GM21526 (cell line): ENCODE measurements around the gene RAB21.
"Not testable (repeated sequence)": the region's sequence is repeated elsewhere in the genome, so short reads cannot be mapped to it uniquely, and the experiment has no call there.

Source experiments
- ATAC-seq: cut with Tn5 transposase; IDR thresholded peaks from one replicate; pipeline ENCODE4 v1.9.1; 2021; ENCODE audit warnings: moderate library complexity; ENCODE audit not compliant: unreplicated experiment, low FRiP score

RAB21 gene

DNA sequence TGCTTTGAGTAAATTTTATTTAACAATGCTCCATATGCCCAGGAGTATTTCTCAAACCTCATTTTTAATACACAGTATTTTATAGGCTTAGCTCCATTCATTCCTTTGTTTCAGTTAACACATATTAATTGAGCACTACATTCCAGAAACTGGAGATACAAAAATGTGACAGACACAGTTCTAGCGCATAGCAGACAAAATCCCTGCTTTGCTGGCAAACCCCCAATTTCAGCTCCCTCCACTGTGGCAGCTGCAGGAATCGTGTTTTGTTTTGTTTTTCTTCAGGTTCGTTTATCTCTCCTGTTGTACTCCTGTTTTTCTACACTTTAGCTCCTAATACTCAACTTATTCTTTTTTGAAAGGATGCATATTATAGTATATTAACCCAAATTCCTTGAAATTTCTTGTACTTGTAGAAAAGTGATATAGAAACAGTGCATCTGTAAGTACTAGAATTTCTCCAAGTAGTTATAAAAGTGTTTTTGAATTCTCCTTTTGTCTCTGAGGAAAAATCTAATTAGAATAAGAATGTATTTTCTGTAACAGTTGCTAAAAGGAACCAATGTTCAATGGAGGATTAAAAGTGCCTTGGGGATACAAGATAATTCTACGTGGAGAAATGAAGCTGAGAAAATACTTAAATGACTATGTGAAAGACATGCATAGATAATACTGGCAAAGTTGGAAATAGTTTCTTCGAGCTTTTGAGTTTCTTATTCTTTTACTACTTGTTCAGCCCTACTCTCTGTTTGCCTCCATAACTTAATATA is 6.4 kb upstream of the RAB21 start:
- ATAC-seq = no peak

DNA sequence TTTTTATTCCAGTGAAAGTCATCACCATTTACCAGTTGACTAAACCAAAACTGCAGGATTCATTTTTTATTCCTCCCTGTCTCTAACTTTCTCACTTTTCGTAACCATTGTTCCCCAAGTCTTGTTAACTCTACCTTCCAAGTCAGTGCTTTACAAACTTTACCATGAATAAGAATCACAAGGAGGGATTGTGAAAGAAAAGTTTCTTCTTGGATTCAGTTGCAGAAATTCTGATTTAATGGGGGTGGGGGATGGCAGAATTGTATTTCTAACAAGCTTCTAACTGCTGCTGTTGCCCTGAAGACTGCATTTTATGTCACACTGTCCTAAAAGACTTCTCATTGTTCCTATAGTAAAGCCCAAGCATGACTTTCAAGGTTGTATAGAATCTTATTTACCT is 5.0 kb upstream of the RAB21 start:
- no peak for ATAC-seq

DNA sequence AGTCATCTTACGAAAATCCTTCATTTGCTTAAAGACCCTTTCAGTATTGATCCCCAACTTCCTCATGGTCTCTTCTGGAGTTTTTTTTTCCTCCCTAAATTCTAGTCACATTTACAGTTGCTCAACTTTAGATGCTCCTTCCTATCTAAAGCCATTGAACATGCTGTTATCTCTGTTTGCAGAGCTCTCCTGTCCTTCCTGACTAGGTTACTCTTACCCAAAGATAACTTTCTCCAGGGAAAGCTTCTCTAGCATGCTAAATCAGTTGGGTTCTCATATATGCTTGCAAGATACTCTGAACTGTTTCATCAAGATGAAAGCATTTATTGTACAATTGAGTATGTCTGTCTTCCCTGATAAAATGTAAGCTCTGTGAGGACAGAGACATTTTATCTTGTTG is 1.8 kb upstream of the RAB21 start:
- ATAC-seq = no peak

DNA sequence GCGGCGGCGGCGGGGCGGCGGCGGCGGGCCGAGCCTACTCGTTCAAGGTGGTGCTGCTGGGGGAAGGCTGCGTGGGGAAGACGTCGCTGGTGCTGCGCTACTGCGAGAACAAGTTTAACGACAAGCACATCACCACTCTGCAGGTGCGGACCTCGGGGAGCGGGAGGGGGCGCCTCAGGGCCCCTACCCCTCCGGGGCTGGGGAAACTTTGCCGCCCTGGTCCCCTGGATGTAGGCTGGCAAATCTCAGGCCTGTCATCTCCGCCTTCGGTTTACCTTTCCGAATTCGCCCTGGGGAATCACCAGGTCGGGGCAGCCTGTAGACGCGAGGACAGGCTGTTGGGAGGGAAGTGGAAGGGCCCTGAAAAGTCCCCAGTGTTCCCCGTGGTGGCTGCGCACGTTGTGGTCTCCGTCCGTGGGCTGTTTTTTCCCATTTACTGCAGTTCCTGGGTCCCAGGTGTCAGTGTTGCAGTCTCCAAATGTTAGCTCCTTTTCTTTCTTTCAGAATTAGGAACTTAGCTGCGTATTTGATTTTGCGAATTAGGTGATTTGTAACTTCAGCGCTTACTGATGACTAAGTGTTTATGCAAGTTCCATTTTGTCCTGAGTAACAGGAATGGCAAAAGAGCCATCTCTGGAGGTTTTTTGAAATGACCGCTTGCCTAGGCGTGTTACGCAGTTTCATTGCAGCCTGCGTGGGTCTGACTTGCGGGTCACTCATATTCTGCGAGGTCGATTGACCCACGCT is 656 bp downstream of the RAB21 start:
- peak; percentile 38 for ATAC-seq

DNA sequence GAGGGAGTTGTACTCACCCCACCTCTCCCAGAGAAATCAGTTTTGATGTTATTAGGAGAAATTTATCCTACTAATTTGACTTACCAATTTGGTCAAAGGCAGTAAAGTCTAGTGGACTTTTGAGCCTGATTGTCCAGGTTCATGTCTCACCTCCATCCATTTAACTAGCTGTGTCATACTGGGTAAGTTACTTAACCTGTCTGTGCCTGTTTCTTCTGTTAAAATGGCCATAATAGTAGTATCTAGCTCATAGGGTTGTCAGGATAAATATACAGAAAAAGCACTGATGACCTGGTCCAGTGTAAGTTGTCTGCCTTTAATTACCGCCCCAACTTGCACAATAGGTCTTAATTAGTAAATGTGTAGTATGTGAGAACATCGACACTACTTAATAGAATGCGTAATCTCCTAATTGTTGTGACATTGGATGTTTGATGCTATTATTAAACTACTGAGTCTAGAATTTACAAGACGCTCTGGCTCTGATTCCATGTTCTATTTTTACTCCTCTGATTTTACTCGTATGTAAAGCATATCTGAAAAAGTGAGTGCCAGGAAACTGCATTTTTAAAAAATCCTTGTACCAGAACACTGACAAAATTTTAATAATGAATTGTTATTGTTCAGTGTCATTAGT is 1.5 kb downstream of the RAB21 start:
- ATAC-seq = no peak

DNA sequence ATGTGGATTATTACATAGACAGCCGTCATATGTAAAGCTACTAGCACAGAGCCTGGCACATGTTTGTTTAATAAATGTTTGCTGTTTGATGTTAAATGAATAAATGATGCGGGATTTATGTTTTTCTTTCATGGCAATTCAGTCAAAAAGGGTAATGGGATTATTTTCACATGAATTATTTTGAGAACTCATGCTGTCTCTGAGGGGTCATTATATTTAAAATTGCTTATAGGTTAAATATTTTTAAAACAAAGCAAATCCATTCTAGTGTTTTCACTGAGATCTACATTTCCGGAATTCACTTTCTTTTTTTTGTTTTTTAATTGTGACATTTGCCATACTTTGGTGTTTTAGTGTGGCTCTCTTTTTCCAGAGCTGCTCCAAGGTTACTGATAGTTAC is 5.3 kb downstream of the RAB21 start:
- ATAC-seq = no peak

DNA sequence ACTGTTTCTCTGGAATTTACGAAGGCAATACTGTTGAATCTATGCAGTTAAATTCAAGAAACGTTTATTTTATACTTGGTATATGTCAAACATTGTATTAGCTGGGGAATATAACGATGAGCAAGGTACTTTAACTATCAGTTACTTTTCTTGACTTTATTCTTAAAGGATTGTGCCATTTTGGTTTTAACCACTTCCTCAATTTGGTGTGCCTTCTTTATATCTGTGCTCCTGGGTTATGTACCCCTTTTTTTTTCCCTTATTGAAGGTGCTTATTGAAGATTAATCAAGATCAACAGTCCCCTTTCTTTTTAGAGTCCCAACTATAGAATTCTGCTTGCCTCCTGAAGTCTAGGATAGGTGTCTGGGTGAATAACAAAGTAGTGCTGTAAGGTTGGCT is 5.8 kb downstream of the RAB21 start:
- no peak for ATAC-seq

DNA sequence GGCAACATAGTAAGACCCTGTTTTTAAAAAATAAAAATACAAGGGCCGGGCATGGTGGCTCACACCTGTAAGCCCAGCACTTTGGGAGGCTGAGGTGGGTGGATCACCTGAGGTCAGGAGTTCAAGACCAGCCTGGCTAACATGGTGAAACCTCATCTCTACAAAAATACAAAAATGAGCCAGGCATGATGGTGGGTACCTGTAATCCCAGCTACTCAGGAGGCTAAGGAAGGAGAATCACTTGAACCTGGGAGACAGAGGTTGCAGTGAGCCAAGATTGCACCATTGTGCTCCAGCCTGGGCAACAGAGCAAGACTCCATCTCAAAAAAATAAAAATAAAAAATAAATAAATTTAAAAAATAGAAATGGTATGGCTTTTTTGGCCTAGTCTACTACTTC is 6.7 kb downstream of the RAB21 start:
- not testable (repeated sequence) for ATAC-seq

DNA sequence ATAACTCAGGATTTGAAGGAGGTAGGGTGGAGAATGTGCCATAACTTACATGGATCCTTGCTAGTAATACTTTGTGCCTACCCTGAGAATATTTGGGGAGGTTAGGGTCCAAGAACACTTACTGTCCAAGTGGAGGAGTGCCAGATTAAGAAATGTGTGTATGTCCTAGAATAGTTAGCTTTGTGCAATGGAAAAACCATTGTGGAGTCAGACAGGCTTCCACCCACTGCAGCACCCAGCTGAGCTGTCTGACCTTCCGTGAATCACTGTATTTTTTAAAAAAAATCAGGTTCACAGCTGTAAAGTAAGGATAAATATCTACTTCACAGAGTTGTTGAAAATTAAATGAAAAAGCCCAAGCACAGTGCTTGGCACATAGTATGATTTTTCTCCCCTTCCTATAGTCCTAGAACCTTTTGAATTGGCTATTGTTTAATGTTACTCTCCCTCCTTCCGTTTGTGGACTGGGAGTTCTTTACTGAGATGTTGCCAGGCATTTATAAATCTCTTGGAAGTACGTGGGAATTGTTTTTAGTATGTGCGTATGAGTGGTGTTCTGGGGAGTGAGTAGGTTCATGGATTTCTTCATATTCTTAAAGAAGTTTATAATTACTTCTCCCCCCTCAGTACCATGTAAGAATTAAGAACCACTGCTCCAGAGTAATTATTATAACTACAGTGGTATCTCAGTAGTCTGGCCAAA is 9.2 kb downstream of the RAB21 start:
- no peak for ATAC-seq

DNA sequence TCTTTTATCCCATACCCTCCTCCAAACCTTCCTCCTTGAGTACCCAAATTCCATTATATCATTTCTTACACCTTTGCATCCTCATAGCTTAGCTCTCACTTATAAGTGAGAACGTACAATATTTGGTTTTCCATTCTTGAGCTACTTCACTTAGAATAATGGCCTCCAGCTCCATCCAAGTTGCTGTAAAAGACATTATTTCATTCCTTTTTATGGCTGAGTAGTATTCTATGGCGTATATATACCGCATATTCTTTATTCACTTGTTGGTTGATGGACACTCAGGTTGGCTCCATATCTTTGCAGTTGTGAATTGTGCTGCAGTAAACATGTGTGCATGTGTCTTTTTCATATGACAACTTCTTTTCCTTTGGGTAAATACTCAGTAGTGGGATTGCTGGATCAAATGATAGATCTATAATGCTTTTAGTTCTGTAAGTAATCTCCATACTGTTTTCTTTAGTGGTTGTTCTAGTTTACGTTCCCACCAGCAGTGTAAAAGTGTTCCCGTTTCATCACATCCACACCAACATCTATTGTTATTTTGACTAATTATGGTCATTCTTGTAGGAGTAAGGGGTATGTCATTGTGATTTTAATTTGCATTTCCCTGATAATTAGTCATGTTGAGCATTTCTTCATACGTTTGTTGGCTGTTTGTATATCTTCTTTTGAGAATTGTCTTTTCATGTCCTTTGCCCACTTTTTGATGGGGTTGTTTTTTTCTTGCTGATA is 10.1 kb downstream of the RAB21 start:
- no peak for ATAC-seq

DNA sequence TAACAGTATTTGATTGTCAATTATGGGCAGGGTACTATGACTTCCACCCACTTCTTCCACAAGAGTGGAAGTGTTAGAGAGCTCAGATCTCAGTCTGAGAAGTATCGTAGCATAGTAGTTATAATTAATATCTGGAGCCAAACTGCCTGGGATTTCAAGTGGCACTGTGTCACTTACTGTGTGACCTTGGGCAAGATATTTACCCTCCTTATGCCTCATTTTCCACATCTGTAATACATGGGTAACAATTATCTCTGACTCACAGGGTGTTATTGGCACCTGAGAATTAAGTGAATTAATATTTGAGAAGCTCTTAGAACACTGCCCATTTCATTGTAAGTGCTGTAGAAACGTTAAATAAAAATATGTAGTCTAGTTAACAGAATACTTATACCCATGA is 11.5 kb downstream of the RAB21 start:
- ATAC-seq = no peak

DNA sequence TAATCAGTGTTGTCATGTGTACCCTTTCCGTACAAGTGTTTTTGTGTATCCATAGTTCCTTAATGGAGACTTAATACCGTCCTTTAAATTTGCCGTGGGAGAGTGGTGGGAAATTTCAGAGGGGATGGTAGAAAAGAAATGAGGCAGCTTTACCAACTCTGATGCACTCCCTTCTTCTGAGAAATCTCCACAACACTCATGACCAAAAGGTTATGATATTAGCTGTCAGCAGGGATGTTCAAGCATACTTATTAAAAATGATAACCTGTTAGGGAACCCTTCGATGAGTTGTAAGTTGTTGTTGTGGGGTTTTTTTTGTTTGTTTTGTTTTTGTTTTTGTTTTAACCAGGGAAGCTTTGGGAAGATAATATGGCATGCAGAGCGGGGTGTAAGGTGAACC is 12.5 kb downstream of the RAB21 start:
- no peak for ATAC-seq

DNA sequence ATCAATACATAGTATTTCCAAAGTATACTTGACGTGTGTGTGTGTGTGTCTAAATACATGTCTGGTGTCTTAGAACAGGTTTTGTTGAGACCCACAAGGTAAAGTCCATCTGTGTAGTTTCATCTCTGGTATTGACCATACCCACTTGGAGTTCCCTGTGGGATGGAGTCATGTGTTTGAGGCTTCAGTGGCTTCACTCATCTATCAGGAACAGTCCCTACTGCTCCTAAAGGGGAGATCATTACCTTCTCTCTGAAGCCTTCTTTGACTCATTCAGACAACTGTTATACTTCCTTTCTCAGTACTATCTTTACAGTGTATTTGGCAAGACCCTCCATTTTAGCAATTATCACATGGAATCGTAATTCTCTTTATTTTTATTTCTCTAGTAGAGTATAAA is 14.2 kb downstream of the RAB21 start:
- no peak for ATAC-seq

DNA sequence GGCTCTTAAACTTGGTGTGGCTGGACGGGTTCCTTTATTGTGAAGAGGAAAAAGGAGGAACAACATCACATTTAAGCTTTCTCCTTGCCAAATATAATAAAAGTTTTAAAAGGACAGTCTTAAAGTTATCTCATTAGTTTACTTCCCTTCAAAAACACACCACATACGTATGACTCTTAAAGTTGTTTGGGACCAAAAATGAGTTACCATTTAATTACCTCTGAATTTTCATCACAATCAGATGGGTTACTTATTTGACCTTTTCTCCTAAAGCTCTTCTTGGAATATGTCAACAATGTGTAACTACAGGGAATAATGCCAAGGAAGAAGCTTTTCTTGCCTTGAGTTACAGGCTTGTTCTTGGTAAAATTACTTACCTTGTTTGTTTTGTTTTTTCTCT is 16.4 kb downstream of the RAB21 start:
- no peak for ATAC-seq

DNA sequence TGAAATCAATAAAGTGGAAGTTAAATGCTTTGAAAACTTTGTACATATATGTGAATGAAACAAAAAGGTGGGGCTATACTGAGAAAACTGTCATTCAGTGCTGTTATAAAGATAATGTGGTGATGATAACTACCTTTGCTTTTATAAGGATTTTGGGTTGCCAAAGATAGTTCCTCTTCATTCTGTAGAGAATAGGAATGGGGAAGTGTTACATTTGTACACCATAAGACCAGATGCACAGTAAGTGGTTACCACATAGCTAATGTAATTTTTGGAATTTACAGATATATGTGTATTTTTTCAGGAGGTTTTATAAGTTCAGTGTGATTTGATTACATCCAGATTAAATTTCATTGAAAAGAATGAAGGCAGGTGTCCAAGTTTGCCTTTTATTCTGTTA is 18.1 kb downstream of the RAB21 start:
- ATAC-seq = no peak

DNA sequence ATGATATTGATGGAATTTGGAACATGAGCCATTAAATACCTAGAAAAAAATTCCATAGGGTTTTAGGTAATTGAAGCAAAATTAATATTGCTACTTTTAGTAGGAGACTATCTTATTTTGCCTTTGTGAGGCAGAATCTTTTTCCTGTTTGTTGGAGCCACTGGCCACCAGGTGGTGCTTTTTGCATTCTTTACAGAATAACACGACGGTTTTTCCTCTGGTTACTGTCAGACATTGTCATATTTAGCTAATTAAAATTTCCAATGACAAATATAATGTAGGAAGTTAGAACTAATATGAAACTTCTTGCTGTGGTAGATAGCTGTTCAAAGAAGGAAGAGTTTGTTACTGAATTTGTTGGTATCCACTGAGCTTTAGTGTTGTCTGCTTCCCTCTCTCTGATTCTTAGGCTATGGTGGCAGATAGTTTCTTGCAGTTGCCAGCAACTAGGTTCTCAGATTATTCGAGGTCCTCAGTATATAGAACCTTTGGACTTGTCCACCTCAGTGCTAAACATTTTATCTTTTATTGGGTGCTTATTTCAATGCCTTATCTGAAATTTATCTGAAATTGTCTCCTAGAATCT is 25.7 kb downstream of the RAB21 start:
- ATAC-seq = peak; percentile 71

DNA sequence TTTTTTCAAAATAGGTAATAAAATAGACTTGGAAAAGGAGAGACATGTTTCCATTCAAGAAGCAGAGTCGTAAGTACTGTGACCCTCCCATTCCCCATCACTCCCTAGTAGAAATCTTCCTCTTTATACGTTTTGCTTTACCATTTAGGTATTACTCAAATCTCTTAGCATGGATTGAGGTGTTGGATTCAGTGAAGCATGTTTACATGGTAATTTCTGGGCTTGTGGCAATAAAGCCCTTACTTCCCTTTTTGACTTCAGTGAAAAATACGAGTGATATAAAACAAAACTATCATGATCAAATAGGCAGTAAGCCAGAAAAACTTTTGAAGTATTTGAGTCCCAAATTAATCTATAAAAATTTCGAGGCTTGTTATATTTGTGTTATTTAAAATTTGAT is 27.4 kb downstream of the RAB21 start:
- ATAC-seq = no peak

DNA sequence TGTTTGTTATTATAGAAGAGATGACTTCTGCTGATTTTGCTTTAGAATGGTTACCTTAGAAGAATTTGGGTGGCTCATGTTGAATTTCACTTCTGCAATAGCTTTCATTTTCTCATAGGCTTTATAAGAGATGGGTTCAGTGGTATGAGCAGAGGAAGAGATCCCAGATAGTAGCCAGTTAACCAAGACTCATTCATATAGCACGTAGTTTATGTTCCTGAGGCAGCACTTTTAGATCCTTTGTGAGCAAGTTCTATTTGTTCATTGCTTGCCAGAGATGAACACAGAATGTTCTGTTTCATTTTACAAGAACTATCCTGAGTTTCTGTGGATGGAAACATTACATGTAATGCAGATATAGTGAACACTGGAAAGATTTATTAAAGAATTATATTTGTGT is 32.2 kb downstream of the RAB21 start:
- ATAC-seq = no peak

DNA sequence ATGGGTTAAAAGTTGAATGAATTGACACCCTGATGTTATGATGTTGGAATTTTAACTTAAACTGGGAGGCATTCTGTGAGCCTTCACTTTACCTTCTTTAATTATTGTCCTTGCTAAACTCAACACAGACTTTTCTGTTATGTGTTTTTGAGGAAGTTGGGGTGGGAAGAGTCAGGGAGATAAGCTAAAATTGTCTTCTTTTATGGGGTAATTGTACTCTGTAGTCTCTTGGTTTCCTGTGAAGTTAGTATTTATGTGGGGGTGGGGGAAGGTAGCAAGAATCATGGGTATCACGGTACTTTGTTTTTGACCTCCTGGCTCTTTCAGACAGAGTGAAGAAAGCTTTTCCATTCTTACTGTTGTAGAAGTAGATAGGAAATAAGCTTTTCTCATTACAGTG is 32.9 kb downstream of the RAB21 start:
- ATAC-seq = no peak

DNA sequence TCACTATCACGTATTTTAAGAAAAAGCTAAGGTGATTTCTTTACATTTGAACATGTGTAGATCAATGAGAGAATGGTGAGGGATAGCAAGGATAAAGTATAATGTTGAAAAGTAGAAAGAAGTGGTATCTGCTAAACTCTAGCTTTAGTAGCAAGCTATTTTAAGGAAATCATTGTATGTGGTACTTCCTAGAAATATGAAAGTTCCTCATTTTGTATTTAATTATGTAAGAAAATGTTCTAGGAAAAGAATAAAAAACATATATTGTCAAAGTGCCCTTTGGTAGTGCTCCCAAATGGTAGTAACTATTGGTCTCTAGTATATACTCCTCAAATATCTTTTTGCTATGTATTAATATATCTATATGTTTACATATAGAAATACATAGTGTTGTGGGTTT is 35.7 kb downstream of the RAB21 start:
- ATAC-seq = no peak
